ENCODE results near the gene ZCCHC17.

Gene ZCCHC17

GRCh38 chr1:31407029-31407626 lies 110.3 kb downstream of the ZCCHC17 start:
- POLR2A ChIA-PET, result no interaction called here

DNA sequence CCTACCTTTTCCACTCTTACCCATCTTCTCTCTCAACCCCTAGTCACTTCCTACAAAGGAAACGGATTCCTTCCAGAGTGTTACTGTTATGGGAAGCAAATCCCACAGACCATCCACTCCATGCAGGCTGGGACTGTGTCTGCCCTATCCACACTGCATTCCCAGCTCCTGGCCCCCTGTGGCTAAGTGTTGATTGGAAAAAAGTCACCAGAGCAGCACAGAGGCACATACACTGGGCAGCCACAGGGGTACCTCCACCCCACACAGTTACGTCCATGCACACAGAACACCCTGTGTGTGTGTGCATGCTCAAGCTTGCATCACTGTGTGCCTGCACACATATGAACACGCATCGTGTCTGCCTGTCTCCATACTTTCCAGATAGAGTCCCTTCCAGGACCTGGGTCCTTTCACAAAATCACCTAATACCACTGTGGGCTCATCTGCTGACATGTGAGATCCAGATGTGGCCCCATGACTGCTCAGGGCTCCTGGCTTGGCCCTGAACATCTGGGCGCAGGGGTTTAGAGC lies 112.0 kb downstream of the ZCCHC17 start:
- ChIA-PET POLR2A (no interaction called here), CTCF (interaction anchor here (0.6 kb wide), 1 partner anchor 35 kb away, joined by 3 read pairs; no protein-coding TSS in a partner anchor)
- DNase-seq (ENCODE audit: extremely low spot score), result no peak
- TF ChIP-seq SUZ12 (IDR thresholded peaks at IDR 0.05), result no peak
- TF ChIP-seq, protein P1, sequence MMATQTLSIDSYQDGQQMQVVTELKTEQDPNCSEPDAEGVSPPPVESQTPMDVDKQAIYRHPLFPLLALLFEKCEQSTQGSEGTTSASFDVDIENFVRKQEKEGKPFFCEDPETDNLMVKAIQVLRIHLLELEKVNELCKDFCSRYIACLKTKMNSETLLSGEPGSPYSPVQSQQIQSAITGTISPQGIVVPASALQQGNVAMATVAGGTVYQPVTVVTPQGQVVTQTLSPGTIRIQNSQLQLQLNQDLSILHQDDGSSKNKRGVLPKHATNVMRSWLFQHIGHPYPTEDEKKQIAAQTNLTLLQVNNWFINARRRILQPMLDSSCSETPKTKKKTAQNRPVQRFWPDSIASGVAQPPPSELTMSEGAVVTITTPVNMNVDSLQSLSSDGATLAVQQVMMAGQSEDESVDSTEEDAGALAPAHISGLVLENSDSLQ (IDR thresholded peaks at IDR 0.05), result no peak

More at GRCh38 chr1:31407029-31407626, 110.3 kb downstream of the ZCCHC17 start:
- TF ChIP-seq ARNT (IDR thresholded peaks at IDR 0.05) (no peak), FOXM1 (IDR thresholded peaks at IDR 0.05; ENCODE audit: borderline replicate concordance) (no peak), ZNF384 (IDR thresholded peaks at IDR 0.05) (no peak), SP1 (IDR thresholded peaks at IDR 0.05) (no peak), CTBP1 (IDR thresholded peaks at IDR 0.05; ENCODE audit: borderline replicate concordance) (no peak), BHLHE40 (IDR thresholded peaks at IDR 0.05; ENCODE audit: borderline replicate concordance) (no peak), FOXA1 (IDR thresholded peaks at IDR 0.05) (no peak), LEF1 (IDR thresholded peaks at IDR 0.05; ENCODE audit: borderline replicate concordance) (no peak), TARDBP (IDR thresholded peaks at IDR 0.05) (no peak)
- TF ChIP-seq, protein P1 (IDR thresholded peaks at IDR 0.05), result no peak
- CTCF ChIA-PET, result interaction anchor here (0.8 kb wide), 1 partner anchor 12 kb away, joined by 3 read pairs; no protein-coding TSS in a partner anchor
- no peak for DNase-seq (ENCODE audit: extremely low spot score)

DNA sequence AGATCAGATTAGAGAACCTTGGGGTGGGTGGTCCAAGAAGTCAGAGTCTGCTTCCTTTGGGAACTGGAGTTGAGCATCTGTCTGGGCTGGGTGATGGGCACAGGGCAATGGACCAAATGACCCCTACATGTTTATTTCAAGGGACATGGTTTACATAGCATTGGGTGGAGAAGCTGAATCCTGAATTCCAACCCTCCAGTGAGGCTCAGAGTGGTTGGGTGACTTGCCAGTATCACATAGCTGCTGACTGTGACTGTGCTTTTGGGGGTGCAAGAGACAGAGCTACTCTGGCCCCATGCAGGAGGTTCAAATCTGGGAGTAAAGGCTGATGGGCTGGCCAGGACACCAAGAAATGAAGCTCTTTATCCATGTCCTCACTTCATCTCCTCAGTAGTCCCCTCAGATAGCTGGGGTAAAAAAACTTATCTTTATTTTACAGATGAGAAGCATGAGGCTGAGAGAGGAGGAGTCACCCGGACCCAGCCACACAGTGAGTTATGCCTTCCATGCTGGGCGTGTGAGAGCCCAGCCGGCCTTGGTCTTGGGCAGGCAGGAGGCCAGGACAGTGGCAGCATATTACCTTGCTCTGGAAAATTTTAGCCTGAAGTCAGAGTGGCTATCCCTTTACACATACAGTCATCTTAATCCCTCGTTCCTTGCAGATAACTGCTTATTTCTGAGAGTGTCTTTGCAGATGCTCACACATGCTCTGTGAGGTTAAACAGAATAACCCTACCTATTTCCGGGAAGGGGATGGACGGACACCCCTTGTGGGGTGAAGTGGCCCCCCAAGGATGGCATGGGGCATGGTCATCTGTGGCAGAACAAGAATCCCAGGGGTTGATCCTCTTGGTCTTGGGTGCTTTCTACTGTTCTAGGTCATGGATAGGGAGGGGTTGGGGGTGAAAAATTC lies 113.4 kb downstream of the ZCCHC17 start:
- CTCF ChIA-PET, result no interaction called here
- no peak for DNase-seq (ENCODE audit: extremely low spot score)
- POLR2A ChIA-PET, result no interaction called here
- TF ChIP-seq HDGF (IDR thresholded peaks at IDR 0.05; ENCODE audit: borderline replicate concordance) (no peak), FOXM1 (IDR thresholded peaks at IDR 0.05; ENCODE audit: borderline replicate concordance) (no peak), ZNF384 (IDR thresholded peaks at IDR 0.05) (no peak), NFRKB (IDR thresholded peaks at IDR 0.05) (no peak), SP1 (IDR thresholded peaks at IDR 0.05) (no peak), FOXA1 (IDR thresholded peaks at IDR 0.05) (no peak), ELF4 (IDR thresholded peaks at IDR 0.05) (no peak), ARNT (IDR thresholded peaks at IDR 0.05) (no peak), CTBP1 (IDR thresholded peaks at IDR 0.05; ENCODE audit: borderline replicate concordance) (no peak)
- TF ChIP-seq, protein P1 (IDR thresholded peaks at IDR 0.05), result no peak

DNA sequence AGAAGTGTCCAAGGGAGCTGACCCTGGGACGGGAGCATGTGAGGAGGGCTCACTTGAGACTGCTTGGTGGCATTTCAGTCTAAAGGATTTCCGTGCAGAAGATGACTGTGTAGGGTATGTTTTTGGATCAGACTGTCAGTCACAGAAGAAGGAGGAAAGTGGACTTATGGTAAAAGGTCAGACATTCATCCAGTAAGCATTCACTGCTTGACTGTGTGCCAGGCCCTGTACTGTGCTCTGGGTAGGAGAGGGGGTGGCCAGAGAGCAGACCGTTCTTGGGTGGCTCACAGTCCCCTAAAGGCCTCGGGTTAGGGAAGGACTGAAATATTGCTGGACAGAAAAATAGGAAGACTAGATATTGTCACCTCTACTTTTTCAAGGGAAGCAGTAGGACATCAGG lies 114.0 kb downstream of the ZCCHC17 start:
- ChIA-PET CTCF (interaction anchor here (0.5 kb wide), 1 partner anchor 610 kb away, joined by 3 read pairs; no protein-coding TSS in a partner anchor), POLR2A (no interaction called here)
- DNase-seq (ENCODE audit: extremely low spot score), result no peak
- TF ChIP-seq ELF4 (IDR thresholded peaks at IDR 0.05) (no peak), NFRKB (IDR thresholded peaks at IDR 0.05) (no peak), ARNT (IDR thresholded peaks at IDR 0.05) (no peak), ZNF384 (IDR thresholded peaks at IDR 0.05) (no peak), LEF1 (IDR thresholded peaks at IDR 0.05; ENCODE audit: borderline replicate concordance) (no peak), CTBP1 (IDR thresholded peaks at IDR 0.05; ENCODE audit: borderline replicate concordance) (no peak), FOXA1 (IDR thresholded peaks at IDR 0.05) (no peak), SUZ12 (IDR thresholded peaks at IDR 0.05) (no peak), FOXM1 (IDR thresholded peaks at IDR 0.05; ENCODE audit: borderline replicate concordance) (no peak), HDGF (IDR thresholded peaks at IDR 0.05; ENCODE audit: borderline replicate concordance) (no peak), TARDBP (IDR thresholded peaks at IDR 0.05) (no peak), L3MBTL2 (conservative IDR thresholded peaks at IDR 0.05) (no peak), BHLHE40 (IDR thresholded peaks at IDR 0.05; ENCODE audit: borderline replicate concordance) (no peak), FOXK2 (IDR thresholded peaks at IDR 0.05) (no peak), SP1 (IDR thresholded peaks at IDR 0.05) (no peak)
- TF ChIP-seq, protein P1 (IDR thresholded peaks at IDR 0.05), result no peak

DNA sequence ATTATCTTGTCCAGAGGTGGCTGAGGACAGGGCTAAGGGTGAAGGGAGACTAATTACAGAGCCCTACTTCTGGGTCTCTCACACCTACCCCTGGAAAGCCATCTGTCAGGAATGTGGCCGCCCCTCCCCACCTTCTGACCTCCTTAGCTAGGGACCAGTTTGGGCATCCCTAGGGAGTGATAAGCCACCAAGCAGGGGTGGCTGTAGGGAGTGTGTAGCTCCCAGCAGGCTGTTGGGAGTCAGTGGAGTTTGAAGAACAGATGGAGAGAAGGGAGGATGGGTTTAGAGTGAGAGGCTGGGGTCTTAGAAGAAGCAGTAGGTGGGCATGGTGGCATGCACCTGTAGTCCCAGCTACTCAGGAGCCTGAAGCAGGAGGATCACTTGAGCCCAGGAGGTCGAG lies 115.4 kb downstream of the ZCCHC17 start:
- DNase-seq (ENCODE audit: extremely low spot score), result no peak
- TF ChIP-seq L3MBTL2 (conservative IDR thresholded peaks at IDR 0.05), result no peak
- TF ChIP-seq ZNF384 (IDR thresholded peaks at IDR 0.05), result no peak
- no peak for TF ChIP-seq SP1 (IDR thresholded peaks at IDR 0.05)
- TF ChIP-seq LEF1 (IDR thresholded peaks at IDR 0.05; ENCODE audit: borderline replicate concordance), result no peak
- ChIA-PET POLR2A (interaction anchor here (0.9 kb wide), 1 partner anchor 17 kb away, joined by 3 read pairs; no protein-coding TSS in a partner anchor), CTCF (interaction anchor here (0.6 kb wide), 1 partner anchor 85 kb away, joined by 3 read pairs; no protein-coding TSS in a partner anchor)

All from HEK293T (cell line).